SH-SY5Y (cell line): ENCODE measurements around the gene MTTP.

Experiments used
- GATA2 ChIP-seq: IDR thresholded peaks from 2 replicates; pipeline ENCODE4 v1.6.1; 2011; ENCODE audit warnings: mild to moderate bottlenecking, low read depth, low read length
- GATA3 ChIP-seq: IDR thresholded peaks from 2 replicates; pipeline ENCODE4 v1.6.1; 2011; ENCODE audit warnings: low read depth, mild to moderate bottlenecking, low read length, moderate library complexity

DNA sequence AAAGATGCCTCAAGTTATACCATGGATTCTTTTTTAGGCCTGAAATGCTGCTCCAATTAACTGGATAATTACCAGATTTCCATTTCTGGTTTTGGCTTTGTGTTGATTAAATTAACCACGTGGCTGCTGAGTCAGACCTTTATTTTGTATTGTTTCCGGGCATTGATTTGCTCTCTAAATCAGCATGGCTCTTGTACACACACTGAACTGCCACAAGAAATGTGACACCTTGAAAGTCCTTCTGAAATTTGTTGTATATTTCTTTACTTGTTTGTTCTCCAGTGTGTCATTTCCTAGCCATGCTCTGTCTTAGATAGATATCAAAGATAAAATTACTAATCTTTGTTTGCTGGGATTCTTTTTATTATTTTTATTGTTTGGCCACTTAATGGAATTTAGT is 11.7 kb downstream of the MTTP start:
- TF ChIP-seq GATA3 (no peak), GATA2 (no peak)
